ENCODE data around the gene NIM1K. TPM values are rescaled to one million over a fixed set of nuclear protein-coding genes. Genes with fewer than 3 reads are reported as not detected.

The NIM1K gene
- total and polyA plus RNA-seq, 2 donors (not counting 1 experiment from before 2014, with no cell fraction given), result 1.7 to 14.7 TPM

DNA sequence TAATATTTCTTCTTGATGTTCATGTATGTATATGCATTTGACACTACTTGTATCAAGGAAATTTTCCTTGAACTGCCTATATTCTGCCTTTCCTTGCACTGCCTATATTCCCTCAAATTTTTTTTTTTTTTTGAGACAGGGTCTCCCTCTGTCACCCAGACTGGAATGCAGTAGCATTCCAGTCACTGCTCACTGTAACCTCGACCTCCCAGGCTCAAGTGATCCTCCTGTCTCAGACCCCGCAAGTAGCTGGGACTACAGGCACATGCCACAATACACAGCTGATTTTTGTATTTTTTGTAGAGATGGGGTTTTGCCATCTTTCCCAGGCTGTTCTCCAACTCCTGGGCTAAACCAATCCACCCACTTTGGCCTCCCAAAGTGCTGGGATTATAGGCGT, 117.1 kb downstream of the NIM1K start:
- Histone ChIP-seq H3K36me3 (ENCODE audit: control insufficient read depth, insufficient read depth, low read length) (no peaks in the 10 kb centered on the region), H3K9me3 (ENCODE audit: control insufficient read depth, insufficient read depth, low read depth, low read length) (no peaks in the 10 kb centered on the region), H3K27ac (ENCODE audit: insufficient read depth, low read length) (no peak overlapping the region), H3K4me1 (ENCODE audit: control insufficient read depth, extremely low read depth, insufficient read depth, low read length) (peaks cover 2% of the 10 kb centered on the region), H3K4me3 (replicated peaks in 1 of 4; ENCODE audit: control extremely low read depth in 1 of 4, insufficient read depth in 1 of 4, low read depth in 3 of 4, low read length in 4 of 4) (peak overlapping the region in 3 of 4 experiments; percentile 93 to 99 (median 96)), H3K9ac (ENCODE audit: insufficient read depth, low read length) (no peak overlapping the region), H3K4me2 (ENCODE audit: extremely low read depth, insufficient read depth, low read length) (peak overlapping the region; percentile 36), H3K27me3 (ENCODE audit: control insufficient read depth, insufficient read depth, low read length) (no peaks in the 10 kb centered on the region), H2AFZ (ENCODE audit: low read length) (no peak overlapping the region), H3K79me2 (ENCODE audit: control insufficient read depth, insufficient read depth, low read length) (peaks cover 72% of the 10 kb centered on the region), H4K20me1 (ENCODE audit: control insufficient read depth, extremely low read depth, insufficient read depth, low read length) (peaks cover 6% of the 10 kb centered on the region)
- DNase-seq (ENCODE audit: low read depth in 2 of 2), result no peak
- TF ChIP-seq EZH2 (IDR thresholded peaks at IDR 0.05; ENCODE audit: low read length, missing control alignments), result no peak
- TF ChIP-seq, protein P1, sequence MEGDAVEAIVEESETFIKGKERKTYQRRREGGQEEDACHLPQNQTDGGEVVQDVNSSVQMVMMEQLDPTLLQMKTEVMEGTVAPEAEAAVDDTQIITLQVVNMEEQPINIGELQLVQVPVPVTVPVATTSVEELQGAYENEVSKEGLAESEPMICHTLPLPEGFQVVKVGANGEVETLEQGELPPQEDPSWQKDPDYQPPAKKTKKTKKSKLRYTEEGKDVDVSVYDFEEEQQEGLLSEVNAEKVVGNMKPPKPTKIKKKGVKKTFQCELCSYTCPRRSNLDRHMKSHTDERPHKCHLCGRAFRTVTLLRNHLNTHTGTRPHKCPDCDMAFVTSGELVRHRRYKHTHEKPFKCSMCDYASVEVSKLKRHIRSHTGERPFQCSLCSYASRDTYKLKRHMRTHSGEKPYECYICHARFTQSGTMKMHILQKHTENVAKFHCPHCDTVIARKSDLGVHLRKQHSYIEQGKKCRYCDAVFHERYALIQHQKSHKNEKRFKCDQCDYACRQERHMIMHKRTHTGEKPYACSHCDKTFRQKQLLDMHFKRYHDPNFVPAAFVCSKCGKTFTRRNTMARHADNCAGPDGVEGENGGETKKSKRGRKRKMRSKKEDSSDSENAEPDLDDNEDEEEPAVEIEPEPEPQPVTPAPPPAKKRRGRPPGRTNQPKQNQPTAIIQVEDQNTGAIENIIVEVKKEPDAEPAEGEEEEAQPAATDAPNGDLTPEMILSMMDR (conservative IDR thresholded peaks at IDR 0.05 in 1 of 2, IDR thresholded peaks at IDR 0.05 in 1 of 2; ENCODE audit: low read depth in 1 of 2, low read length in 2 of 2), result no peak

- Histone ChIP-seq H3K9me3 (ENCODE audit: control insufficient read depth, insufficient read depth, low read depth, low read length) (no peaks in the 10 kb centered on the region), H3K27ac (ENCODE audit: insufficient read depth, low read length) (no peak overlapping the region), H3K36me3 (ENCODE audit: control insufficient read depth, insufficient read depth, low read length) (no peaks in the 10 kb centered on the region), H4K20me1 (ENCODE audit: control insufficient read depth, extremely low read depth, insufficient read depth, low read length) (peaks cover 6% of the 10 kb centered on the region), H3K4me3 (replicated peaks in 1 of 4; ENCODE audit: control extremely low read depth in 1 of 4, insufficient read depth in 1 of 4, low read depth in 3 of 4, low read length in 4 of 4) (peak overlapping the region in 3 of 4 experiments; percentile 93 to 99 (median 96)), H2AFZ (ENCODE audit: low read length) (no peak overlapping the region), H3K4me1 (ENCODE audit: control insufficient read depth, extremely low read depth, insufficient read depth, low read length) (peaks cover 2% of the 10 kb centered on the region), H3K4me2 (ENCODE audit: extremely low read depth, insufficient read depth, low read length) (peak overlapping the region; percentile 81), H3K27me3 (ENCODE audit: control insufficient read depth, insufficient read depth, low read length) (no peaks in the 10 kb centered on the region), H3K79me2 (ENCODE audit: control insufficient read depth, insufficient read depth, low read length) (peaks cover 71% of the 10 kb centered on the region), H3K9ac (ENCODE audit: insufficient read depth, low read length) (no peak overlapping the region)
- TF ChIP-seq, protein P1 (conservative IDR thresholded peaks at IDR 0.05 in 1 of 2, IDR thresholded peaks at IDR 0.05 in 1 of 2; ENCODE audit: low read depth in 1 of 2, low read length in 2 of 2), result no peak
- no peak for TF ChIP-seq EZH2 (IDR thresholded peaks at IDR 0.05; ENCODE audit: low read length, missing control alignments)
- peak in 1 of 2 donors; percentile 32 for DNase-seq (ENCODE audit: low read depth in 2 of 2)
These were observed 117.6 kb downstream of the NIM1K start for GRCh38 chr5:43309637-43310036.

DNA sequence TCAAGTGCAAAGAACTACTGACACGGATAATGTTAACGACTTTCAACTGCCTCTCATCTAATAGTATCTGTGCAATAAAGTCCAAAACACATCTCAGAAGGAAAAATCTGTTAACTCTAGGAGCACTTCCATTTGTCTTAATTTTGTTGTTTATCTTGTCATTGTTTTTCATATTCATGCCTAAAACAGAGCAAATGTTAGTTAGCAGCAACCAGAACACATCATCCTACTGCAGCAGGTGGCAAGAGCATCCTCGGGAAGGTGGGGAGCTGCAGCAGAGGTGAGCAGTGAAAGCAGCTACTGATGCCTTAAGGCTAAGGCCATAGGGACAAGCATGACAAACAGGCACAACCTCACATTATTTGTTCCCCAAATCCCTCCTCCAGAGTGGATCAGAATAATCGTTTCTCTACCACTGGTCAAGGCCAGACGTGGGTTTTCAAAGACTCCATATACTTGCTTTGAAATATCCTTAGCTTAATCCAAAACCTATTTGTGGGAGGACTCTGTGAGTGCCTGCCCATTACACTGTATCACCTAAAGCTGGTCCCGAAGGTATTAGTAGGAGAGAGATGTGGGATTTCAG, 120.1 kb downstream of the NIM1K start:
- Histone ChIP-seq H3K27ac (ENCODE audit: insufficient read depth, low read length) (no peak overlapping the region), H3K4me1 (ENCODE audit: control insufficient read depth, extremely low read depth, insufficient read depth, low read length) (peaks cover 2% of the 10 kb centered on the region), H3K36me3 (ENCODE audit: control insufficient read depth, insufficient read depth, low read length) (no peaks in the 10 kb centered on the region), H2AFZ (ENCODE audit: low read length) (no peak overlapping the region), H3K27me3 (ENCODE audit: control insufficient read depth, insufficient read depth, low read length) (no peaks in the 10 kb centered on the region), H3K4me3 (replicated peaks in 1 of 4; ENCODE audit: control extremely low read depth in 1 of 4, insufficient read depth in 1 of 4, low read depth in 3 of 4, low read length in 4 of 4) (peak overlapping the region; percentile 93 to 99 (median 96)), H4K20me1 (ENCODE audit: control insufficient read depth, extremely low read depth, insufficient read depth, low read length) (peaks cover 6% of the 10 kb centered on the region), H3K79me2 (ENCODE audit: control insufficient read depth, insufficient read depth, low read length) (peaks cover 60% of the 10 kb centered on the region), H3K9ac (ENCODE audit: insufficient read depth, low read length) (peak overlapping the region; percentile 13), H3K4me2 (ENCODE audit: extremely low read depth, insufficient read depth, low read length) (peak overlapping the region; percentile 92), H3K9me3 (ENCODE audit: control insufficient read depth, insufficient read depth, low read depth, low read length) (no peaks in the 10 kb centered on the region)
- no peak for DNase-seq (ENCODE audit: low read depth in 2 of 2)
- TF ChIP-seq, protein P1 (conservative IDR thresholded peaks at IDR 0.05 in 1 of 2, IDR thresholded peaks at IDR 0.05 in 1 of 2; ENCODE audit: low read depth in 1 of 2, low read length in 2 of 2), result no peak
- no peak for TF ChIP-seq EZH2 (IDR thresholded peaks at IDR 0.05; ENCODE audit: low read length, missing control alignments)

All from fibroblast of lung (primary cell).